Measurements from ENCODE around the gene PI4KA. TPM values are rescaled to one million over a fixed set of nuclear protein-coding genes. Genes with fewer than 3 reads are reported as not detected.

PI4KA gene
- total and polyA plus RNA-seq, 4 donors, result 19.4 to 47.5 (median 36.3) TPM

DNA sequence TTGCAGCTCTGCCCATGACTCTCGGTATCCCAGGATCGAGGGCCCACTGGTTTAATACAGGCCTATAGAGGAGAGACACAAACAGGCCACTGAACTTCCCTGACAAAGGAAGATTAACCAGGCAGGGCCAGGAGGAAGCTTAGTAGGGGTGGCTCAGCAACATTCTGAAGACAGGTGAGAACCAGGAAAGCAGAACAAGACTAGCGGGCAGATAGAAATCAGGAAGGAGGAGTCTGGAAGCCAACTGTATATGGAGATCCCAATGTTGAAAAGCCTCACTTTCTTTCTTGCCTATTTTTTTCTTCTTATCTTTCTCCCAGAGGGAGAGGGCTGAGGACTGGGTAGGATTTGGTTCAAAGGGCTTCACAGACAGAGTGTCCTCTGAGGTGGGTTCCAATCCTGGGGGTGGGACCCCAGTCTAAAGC, 5.4 kb downstream of the PI4KA start:
- Histone ChIP-seq H3K4me1 (ENCODE audit: control insufficient read depth in 4 of 4, insufficient read depth in 4 of 4, low read length in 3 of 4) (peaks cover 0 to 23% (median 16%) of the 10 kb centered on the region in 4 donors), H3K9ac (ENCODE audit: low read depth in 1 of 2, low read length in 2 of 2) (no peak overlapping the region), H3K27ac (ENCODE audit: low read depth in 1 of 2, low read length in 2 of 2) (no peak overlapping the region), H3K9me3 (ENCODE audit: control insufficient read depth in 4 of 4, low read length in 3 of 4) (no peaks in the 10 kb centered on the region), H3K27me3 (ENCODE audit: control insufficient read depth in 4 of 4, insufficient read depth in 4 of 4, low read length in 3 of 4) (no peaks in the 10 kb centered on the region), H3K36me3 (ENCODE audit: control insufficient read depth in 4 of 4, insufficient read depth in 3 of 4, low read depth in 1 of 4, low read length in 3 of 4) (no peaks in the 10 kb centered on the region), H3K4me3 (ENCODE audit: low read depth in 1 of 3, low read length in 3 of 3) (no peak overlapping the region)
- WGBS, result 93% methylated on average over 3 of the region's 3 CpGs
- no peak for DNase-seq (ENCODE audit: low spot score)
- TF ChIP-seq RAD21 (IDR thresholded peaks at IDR 0.05) (no peak), NR2F2 (IDR thresholded peaks at IDR 0.05) (no peak), YY1 (IDR thresholded peaks at IDR 0.05) (no peak), JUND (IDR thresholded peaks at IDR 0.05) (no peak), REST (IDR thresholded peaks at IDR 0.05) (no peak), GABPA (IDR thresholded peaks at IDR 0.05 in 1 of 2, conservative IDR thresholded peaks at IDR 0.05 in 1 of 2) (no peak), FOXA2 (IDR thresholded peaks at IDR 0.05) (no peak), TAF1 (conservative IDR thresholded peaks at IDR 0.05) (no peak), HNF4G (IDR thresholded peaks at IDR 0.05) (no peak), EGR1 (IDR thresholded peaks at IDR 0.05; ENCODE audit: low read depth in 2 of 2) (no peak), RXRA (IDR thresholded peaks at IDR 0.05) (no peak), SP1 (IDR thresholded peaks at IDR 0.05) (no peak), FOXA1 (IDR thresholded peaks at IDR 0.05) (no peak)
- TF ChIP-seq, protein P1, sequence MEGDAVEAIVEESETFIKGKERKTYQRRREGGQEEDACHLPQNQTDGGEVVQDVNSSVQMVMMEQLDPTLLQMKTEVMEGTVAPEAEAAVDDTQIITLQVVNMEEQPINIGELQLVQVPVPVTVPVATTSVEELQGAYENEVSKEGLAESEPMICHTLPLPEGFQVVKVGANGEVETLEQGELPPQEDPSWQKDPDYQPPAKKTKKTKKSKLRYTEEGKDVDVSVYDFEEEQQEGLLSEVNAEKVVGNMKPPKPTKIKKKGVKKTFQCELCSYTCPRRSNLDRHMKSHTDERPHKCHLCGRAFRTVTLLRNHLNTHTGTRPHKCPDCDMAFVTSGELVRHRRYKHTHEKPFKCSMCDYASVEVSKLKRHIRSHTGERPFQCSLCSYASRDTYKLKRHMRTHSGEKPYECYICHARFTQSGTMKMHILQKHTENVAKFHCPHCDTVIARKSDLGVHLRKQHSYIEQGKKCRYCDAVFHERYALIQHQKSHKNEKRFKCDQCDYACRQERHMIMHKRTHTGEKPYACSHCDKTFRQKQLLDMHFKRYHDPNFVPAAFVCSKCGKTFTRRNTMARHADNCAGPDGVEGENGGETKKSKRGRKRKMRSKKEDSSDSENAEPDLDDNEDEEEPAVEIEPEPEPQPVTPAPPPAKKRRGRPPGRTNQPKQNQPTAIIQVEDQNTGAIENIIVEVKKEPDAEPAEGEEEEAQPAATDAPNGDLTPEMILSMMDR (IDR thresholded peaks at IDR 0.05; ENCODE audit: low read depth, low read length, missing input control), result no peak
- TF ChIP-seq, protein P2, sequence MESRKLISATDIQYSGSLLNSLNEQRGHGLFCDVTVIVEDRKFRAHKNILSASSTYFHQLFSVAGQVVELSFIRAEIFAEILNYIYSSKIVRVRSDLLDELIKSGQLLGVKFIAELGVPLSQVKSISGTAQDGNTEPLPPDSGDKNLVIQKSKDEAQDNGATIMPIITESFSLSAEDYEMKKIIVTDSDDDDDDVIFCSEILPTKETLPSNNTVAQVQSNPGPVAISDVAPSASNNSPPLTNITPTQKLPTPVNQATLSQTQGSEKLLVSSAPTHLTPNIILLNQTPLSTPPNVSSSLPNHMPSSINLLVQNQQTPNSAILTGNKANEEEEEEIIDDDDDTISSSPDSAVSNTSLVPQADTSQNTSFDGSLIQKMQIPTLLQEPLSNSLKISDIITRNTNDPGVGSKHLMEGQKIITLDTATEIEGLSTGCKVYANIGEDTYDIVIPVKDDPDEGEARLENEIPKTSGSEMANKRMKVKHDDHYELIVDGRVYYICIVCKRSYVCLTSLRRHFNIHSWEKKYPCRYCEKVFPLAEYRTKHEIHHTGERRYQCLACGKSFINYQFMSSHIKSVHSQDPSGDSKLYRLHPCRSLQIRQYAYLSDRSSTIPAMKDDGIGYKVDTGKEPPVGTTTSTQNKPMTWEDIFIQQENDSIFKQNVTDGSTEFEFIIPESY (IDR thresholded peaks at IDR 0.05), result no peak

- Histone ChIP-seq H3K9ac (ENCODE audit: low read depth in 1 of 2, low read length in 2 of 2) (no peak overlapping the region), H3K4me3 (ENCODE audit: low read depth in 1 of 3, low read length in 3 of 3) (no peak overlapping the region), H3K27me3 (ENCODE audit: control insufficient read depth in 4 of 4, insufficient read depth in 4 of 4, low read length in 3 of 4) (no peaks in the 10 kb centered on the region), H3K27ac (ENCODE audit: low read depth in 1 of 2, low read length in 2 of 2) (no peak overlapping the region), H3K9me3 (ENCODE audit: control insufficient read depth in 4 of 4, low read length in 3 of 4) (no peaks in the 10 kb centered on the region), H3K4me1 (ENCODE audit: control insufficient read depth in 4 of 4, insufficient read depth in 4 of 4, low read length in 3 of 4) (peaks cover 0 to 18% (median 12%) of the 10 kb centered on the region in 4 donors), H3K36me3 (ENCODE audit: control insufficient read depth in 4 of 4, insufficient read depth in 3 of 4, low read depth in 1 of 4, low read length in 3 of 4) (no peaks in the 10 kb centered on the region)
- 79% methylated on average over 6 of the region's 6 CpGs for WGBS
- no peak for DNase-seq (ENCODE audit: low spot score)
- TF ChIP-seq HNF4G (IDR thresholded peaks at IDR 0.05) (no peak), REST (IDR thresholded peaks at IDR 0.05) (no peak), RAD21 (IDR thresholded peaks at IDR 0.05) (no peak), RXRA (IDR thresholded peaks at IDR 0.05) (no peak), FOXA2 (IDR thresholded peaks at IDR 0.05) (no peak), YY1 (IDR thresholded peaks at IDR 0.05) (no peak), HNF4A (conservative IDR thresholded peaks at IDR 0.05) (no peak), GABPA (IDR thresholded peaks at IDR 0.05 in 1 of 2, conservative IDR thresholded peaks at IDR 0.05 in 1 of 2) (no peak)
- TF ChIP-seq, protein P2 (IDR thresholded peaks at IDR 0.05), result no peak
- TF ChIP-seq, protein P1 (IDR thresholded peaks at IDR 0.05; ENCODE audit: low read depth, low read length, missing input control), result no peak
Measured at GRCh38 chr22:20852503-20852902, 6.1 kb downstream of the PI4KA start.

Measured in liver (tissue), 9 donors.